ENCODE data around the gene ARID1B. TPM values are rescaled to one million over a fixed set of nuclear protein-coding genes. Genes with fewer than 3 reads are reported as not detected.
"Not testable (repeated sequence)": the region's sequence is repeated elsewhere in the genome, so short reads cannot be mapped to it uniquely, and the experiment has no call there.

Gene ARID1B
- total and polyA plus RNA-seq, 10 donors: 17.7 to 223 (median 141) TPM

- Histone ChIP-seq H3K4me1 (peaks cover 0 to 42% (median 17%) of the 10 kb centered on the region in 6 donors), H3K9me3 (no peaks in the 10 kb centered on the region), H3K36me3 (peaks cover 0 to 76% (median 28%) of the 10 kb centered on the region in 6 donors), H3K4me3 (no peak overlapping the region), H3K27ac (no peak overlapping the region), H3K27me3 (replicated peaks in 1 of 7) (no peaks in the 10 kb centered on the region)
- WGBS, 5 donors: 84 to 94% (median 90%) methylated on average over 6 of the region's 6 CpGs
- intact Hi-C loops (cut with DNase I; ENCODE audit: low total_unique reads): no loop called here
- no peak for DNase-seq
- no peak for TF ChIP-seq CTCF (IDR thresholded peaks at IDR 0.05 in 8 of 11, conservative IDR thresholded peaks at IDR 0.05 in 3 of 11)
Measured at GRCh38 chr6:157145656-157146285, 368.6 kb downstream of the ARID1B start.

GRCh38 chr6:157147054-157148026, 370.2 kb downstream of the ARID1B start:
- H3K27ac ChIP-seq; H3K9me3 ChIP-seq; H3K4me3 ChIP-seq; H3K27me3 ChIP-seq (replicated peaks in 1 of 7); intact Hi-C loops (cut with DNase I; ENCODE audit: low total_unique reads); DNase-seq: not testable (repeated sequence)
- peaks cover 0 to 42% (median 18%) of the 10 kb centered on the region in 6 donors for H3K4me1 ChIP-seq
- WGBS, 5 donors: 94 to 97% (median 96%) methylated on average over 57 to 70 of the region's 74 CpGs
- peaks cover 0 to 75% (median 25%) of the 10 kb centered on the region in 6 donors for H3K36me3 ChIP-seq

GRCh38 chr6:157148391-157149323, 371.5 kb downstream of the ARID1B start:
- H3K36me3 ChIP-seq: peaks cover 0 to 74% (median 29%) of the 10 kb centered on the region in 6 donors
- H3K9me3 ChIP-seq: no peaks in the 10 kb centered on the region
- no peak for TF ChIP-seq POLR2A (IDR thresholded peaks at IDR 0.05)
- TF ChIP-seq CTCF (IDR thresholded peaks at IDR 0.05 in 8 of 11, conservative IDR thresholded peaks at IDR 0.05 in 3 of 11): no peak
- peak; percentile 41 to 63 (median 62) for TF ChIP-seq POLR2AphosphoS5 (IDR thresholded peaks at IDR 0.05)
- intact Hi-C loops (cut with DNase I; ENCODE audit: low total_unique reads): no loop called here
- H3K4me1 ChIP-seq: peaks cover 0 to 33% (median 17%) of the 10 kb centered on the region in 6 donors
- 80 to 87% (median 84%) methylated on average over 24 to 25 of the region's 25 CpGs for WGBS, 5 donors
- no peaks in the 10 kb centered on the region for H3K27me3 ChIP-seq (replicated peaks in 1 of 7)
- H3K4me3 ChIP-seq: no peak overlapping the region
- H3K27ac ChIP-seq: peak overlapping the region in 6 of 8 donors; percentile 3 to 67 (median 25)
- DNase-seq: no peak

- Histone ChIP-seq H3K36me3 (peaks cover 0 to 78% (median 33%) of the 10 kb centered on the region in 6 donors), H3K9me3 (no peaks in the 10 kb centered on the region), H3K27me3 (replicated peaks in 1 of 7) (no peaks in the 10 kb centered on the region), H3K4me3 (no peak overlapping the region), H3K27ac (no peak overlapping the region), H3K4me1 (peaks cover 0 to 19% (median 9%) of the 10 kb centered on the region in 6 donors)
- 97 to 99% (median 98%) methylated on average over 6 of the region's 6 CpGs for WGBS, 5 donors
- no peak for DNase-seq
- intact Hi-C loops (cut with DNase I; ENCODE audit: low total_unique reads): no loop called here
- TF ChIP-seq CTCF (IDR thresholded peaks at IDR 0.05 in 8 of 11, conservative IDR thresholded peaks at IDR 0.05 in 3 of 11) (no peak), POLR2A (IDR thresholded peaks at IDR 0.05) (no peak), POLR2AphosphoS5 (IDR thresholded peaks at IDR 0.05) (no peak)
Measured at GRCh38 chr6:157150076-157150475, 372.9 kb downstream of the ARID1B start.
